GM19463 (cell line): Measurements from ENCODE around the gene ANKS3.
A peak's percentile ranks its signal among the peaks of the same experiment; 100 is the strongest.

Source experiments
- ATAC-seq: cut with Tn5 transposase; IDR thresholded peaks from one replicate; pipeline ENCODE4 v1.9.1; 2021; ENCODE audit warnings: mild to moderate bottlenecking, moderate library complexity; ENCODE audit not compliant: unreplicated experiment

The ANKS3 gene

GRCh38 chr16:4697848-4698291 is 36.2 kb downstream of the ANKS3 start:
- ATAC-seq: no peak

GRCh38 chr16:4696905-4697847 is 36.9 kb downstream of the ANKS3 start:
- ATAC-seq: no peak

- ATAC-seq: no peak
Measured at GRCh38 chr16:4696172-4696904, 37.7 kb downstream of the ANKS3 start.

GRCh38 chr16:4695473-4696171 is 38.4 kb downstream of the ANKS3 start:
- no peak for ATAC-seq

- no peak for ATAC-seq
Measured at GRCh38 chr16:4694642-4695451, 39.2 kb downstream of the ANKS3 start.

GRCh38 chr16:4693956-4694641 is 40.0 kb downstream of the ANKS3 start:
- ATAC-seq: peak; percentile 10

GRCh38 chr16:4693296-4693955 is 40.6 kb downstream of the ANKS3 start, which contains the start of gene NUDT16L1:
NUDT16L1 (plus strand) TSS chr16:4693562; CDS start chr16:4693727, 165 bp downstream.
- peak; percentile 98 for ATAC-seq

- ATAC-seq: peak; percentile 2
Measured at GRCh38 chr16:4692460-4693295, 41.4 kb downstream of the ANKS3 start.

- ATAC-seq: no peak
Measured at GRCh38 chr16:4691666-4692412, 42.2 kb downstream of the ANKS3 start.

GRCh38 chr16:4690946-4691665 is 43.0 kb downstream of the ANKS3 start:
- ATAC-seq: no peak

GRCh38 chr16:4689864-4690704 is 44.0 kb downstream of the ANKS3 start:
- ATAC-seq: no peak

- ATAC-seq: no peak
Measured at GRCh38 chr16:4689091-4689671, 44.9 kb downstream of the ANKS3 start.

- ATAC-seq: no peak
Measured at GRCh38 chr16:4688674-4689045, 45.4 kb downstream of the ANKS3 start.

- no peak for ATAC-seq
Measured at GRCh38 chr16:4687946-4688673, 46.0 kb downstream of the ANKS3 start.

- no peak for ATAC-seq
Measured at GRCh38 chr16:4687416-4687815, 46.7 kb downstream of the ANKS3 start.
